PC-9 (cell line): Measurements from ENCODE around the gene KLHL36. TPM values are rescaled to one million over a fixed set of nuclear protein-coding genes. Genes with fewer than 3 reads are reported as not detected.

Source experiments
- BruUV-seq: library from RNA; stranded (reverse); fragments of 400-500 nt; replicated peaks from 2 replicates; lab custom pipeline; 2021; lab: Mats Ljungman, UMichigan
- CTCF ChIA-PET: fragments of 300-600 bp; sonication (Branson Sonifier 250); formaldehyde crosslinking; loops from one replicate; lab custom pipeline; 2022; ENCODE audit warnings: antibody characterized with exemption; lab: Charles Lee
- POLR2A ChIA-PET: fragments of 300-600 bp; sonication (Branson Sonifier 250); formaldehyde crosslinking; loops from one replicate; lab custom pipeline; 2022; ENCODE audit warnings: antibody characterized with exemption; ENCODE audit not compliant: unreplicated experiment; lab: Charles Lee
- DNase-seq, 2 experiments: peaks; one replicate each; pipeline versions ENCODE4 v3.0.0 to v3.0.0-alpha.2; 2015 to 2022; ENCODE audit warnings: mixed read lengths in 1 of 2
- H2AFZ ChIP-seq: fragments of 200-600 bp; sonication (generic); 2 replicates; pipeline ENCODE4 v1.8.1; 2017; ENCODE audit warnings: antibody characterized with exemption
- H3F3A ChIP-seq: fragments of 200-600 bp; sonication (generic); 2 replicates; pipeline ENCODE4 v1.8.1; 2017; ENCODE audit warnings: antibody characterized with exemption, mild to moderate bottlenecking, low read depth; ENCODE audit not compliant: insufficient read depth
- H3K27ac ChIP-seq: fragments of 200-600 bp; sonication (generic); 2 replicates; pipeline ENCODE4 v1.6.1; 2016; ENCODE audit warnings: mixed run types
- H3K27me3 ChIP-seq: fragments of 200-600 bp; sonication (generic); 2 replicates; pipeline ENCODE4 v1.6.1; 2016; ENCODE audit warnings: low read depth, mixed run types; ENCODE audit not compliant: insufficient read depth
- H3K36me3 ChIP-seq: fragments of 200-600 bp; sonication (generic); 2 replicates; pipeline ENCODE4 v1.6.1; 2016; ENCODE audit warnings: low read depth, mixed run types
- H3K4me1 ChIP-seq: fragments of 200-600 bp; sonication (generic); replicated peaks from 2 replicates; pipeline ENCODE4 v1.6.1; 2016; ENCODE audit warnings: mixed run types; ENCODE audit not compliant: insufficient read depth
- H3K4me2 ChIP-seq: fragments of 200-600 bp; sonication (generic); 2 replicates; pipeline ENCODE4 v1.6.1; 2017; ENCODE audit warnings: mixed run types
- H3K4me3 ChIP-seq: fragments of 200-600 bp; sonication (generic); 2 replicates; pipeline ENCODE4 v1.6.1; 2016; ENCODE audit warnings: mixed run types
- H3K79me2 ChIP-seq: fragments of 200-600 bp; sonication (generic); 2 replicates; pipeline ENCODE4 v1.6.1; 2017; ENCODE audit warnings: low read depth, mixed run types
- H3K9me2 ChIP-seq: fragments of 200-600 bp; sonication (generic); 2 replicates; pipeline ENCODE4 v1.8.1; 2017; ENCODE audit warnings: mild to moderate bottlenecking; ENCODE audit not compliant: insufficient read depth
- H3K9me3 ChIP-seq: fragments of 200-600 bp; sonication (generic); 2 replicates; pipeline ENCODE4 v1.8.1; 2016; ENCODE audit warnings: low read depth; ENCODE audit not compliant: insufficient read depth
- H4K20me1 ChIP-seq: fragments of 200-600 bp; sonication (generic); 2 replicates; pipeline ENCODE4 v1.8.1; 2017; ENCODE audit not compliant: insufficient read depth
- EZH2 ChIP-seq: fragments of 200-600 bp; sonication (generic); IDR thresholded peaks from 2 replicates; pipeline ENCODE4 v1.8.0; 2017; ENCODE audit warnings: antibody characterized with exemption, low read depth
- intact Hi-C: fragments of 100-400 bp; cut with micrococcal nuclease; formaldehyde crosslinking; loops from one replicate; pipeline ENCODE4 v1.10.0; 2022; ENCODE audit not compliant: unreplicated experiment
- total RNA-seq: library from RNA; stranded (reverse); gene quantifications from 2 replicates; pipeline ENCODE4 v1.2.3, GENCODE V29; 2021
- TF ChIP-seq, protein P1 (sequence below): fragments of 200-600 bp; sonication (generic); conservative IDR thresholded peaks from 2 replicates; pipeline ENCODE4 v1.6.1; 2017; ENCODE audit warnings: mixed run types, antibody characterized with exemption, mild to moderate bottlenecking, moderate library complexity

KLHL36 gene
- total RNA-seq, 1 experiment from 2014 or later, result 73.8 TPM

DNA sequence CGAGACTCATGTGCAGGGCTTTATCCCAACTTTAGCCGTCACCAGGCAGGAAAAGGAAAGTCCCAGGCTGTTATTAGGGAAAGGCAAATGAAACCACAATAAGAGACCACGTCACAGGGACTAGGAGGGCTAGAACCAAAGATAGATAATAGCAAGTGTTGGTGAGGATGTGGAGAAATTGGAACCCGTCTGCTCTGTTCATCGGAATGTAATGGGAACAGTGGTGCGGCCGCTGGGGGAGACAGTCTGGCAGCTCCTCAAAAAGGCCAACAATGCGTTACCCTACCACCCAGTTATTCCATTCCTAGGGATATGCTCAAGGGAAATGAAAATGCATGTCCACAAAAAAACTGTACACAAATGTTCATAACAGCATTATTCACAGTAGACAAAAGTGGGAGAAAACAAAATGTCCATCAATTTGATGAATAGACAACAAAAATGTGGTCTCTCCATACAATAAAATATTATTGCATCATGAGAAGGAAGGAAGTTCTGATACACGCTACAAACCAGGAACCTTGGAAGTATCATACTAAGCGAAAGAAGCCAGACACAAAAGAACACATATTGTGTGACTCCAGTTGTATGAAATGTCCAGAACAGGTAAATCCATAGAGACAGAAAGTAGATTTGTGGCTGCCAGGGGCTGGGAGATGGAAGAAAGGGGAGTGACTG is 32.0 kb downstream of the KLHL36 start:
- CTCF ChIA-PET, result interaction anchor here (0.6 kb wide), 1 partner anchor 30 kb away, joined by 6 read pairs; no protein-coding TSS in a partner anchor
- intact Hi-C loops, result no loop called here

DNA sequence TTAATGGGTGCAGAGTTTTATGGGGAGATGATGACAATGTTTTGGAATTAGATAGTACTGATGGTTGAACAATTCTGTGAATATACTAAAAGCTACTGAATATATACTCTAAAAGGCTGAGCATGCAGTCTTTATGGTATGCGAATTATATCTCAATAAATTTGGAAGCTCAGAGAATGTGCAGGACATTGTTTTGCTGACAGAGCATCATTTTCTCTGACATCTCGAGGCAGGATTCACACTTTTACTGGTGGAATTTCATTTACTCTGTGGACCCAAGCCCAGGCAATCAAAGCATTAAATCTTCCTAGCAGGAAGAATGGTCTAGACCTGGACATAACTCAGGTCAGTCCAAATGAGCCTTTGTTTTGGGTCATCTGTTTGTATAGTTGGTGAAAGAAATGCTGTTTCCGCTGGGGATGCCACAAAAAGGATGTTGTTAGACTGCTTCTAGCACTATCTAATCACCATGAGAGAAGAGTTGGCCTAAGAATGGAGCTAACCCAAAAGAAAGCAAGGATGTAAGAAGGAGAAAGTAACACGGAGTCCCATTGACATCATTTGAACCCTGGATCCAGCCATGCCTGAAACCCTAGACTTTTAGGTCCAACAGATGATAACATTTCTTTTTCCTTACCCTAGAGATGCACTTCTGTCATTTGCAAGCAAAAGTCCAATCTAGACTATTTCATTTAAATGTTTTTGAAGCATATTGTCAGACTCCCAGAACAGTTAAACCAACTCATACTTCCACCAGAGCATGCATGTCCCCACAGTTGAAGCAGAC is 32.7 kb downstream of the KLHL36 start:
- Histone ChIP-seq H3F3A (no peaks in the 10 kb centered on the region), H3K9me2 (no peaks in the 10 kb centered on the region), H3K27ac (no peak overlapping the region), H4K20me1 (no peaks in the 10 kb centered on the region), H3K27me3 (no peaks in the 10 kb centered on the region), H3K79me2 (no peaks in the 10 kb centered on the region), H3K4me2 (no peak overlapping the region), H3K9me3 (no peaks in the 10 kb centered on the region), H3K4me1 (no peaks in the 10 kb centered on the region), H3K36me3 (no peaks in the 10 kb centered on the region), H3K4me3 (no peak overlapping the region), H2AFZ (no peak overlapping the region)
- ChIA-PET CTCF (no interaction called here), POLR2A (no interaction called here)
- DNase-seq, result no peak
- TF ChIP-seq, protein P1, sequence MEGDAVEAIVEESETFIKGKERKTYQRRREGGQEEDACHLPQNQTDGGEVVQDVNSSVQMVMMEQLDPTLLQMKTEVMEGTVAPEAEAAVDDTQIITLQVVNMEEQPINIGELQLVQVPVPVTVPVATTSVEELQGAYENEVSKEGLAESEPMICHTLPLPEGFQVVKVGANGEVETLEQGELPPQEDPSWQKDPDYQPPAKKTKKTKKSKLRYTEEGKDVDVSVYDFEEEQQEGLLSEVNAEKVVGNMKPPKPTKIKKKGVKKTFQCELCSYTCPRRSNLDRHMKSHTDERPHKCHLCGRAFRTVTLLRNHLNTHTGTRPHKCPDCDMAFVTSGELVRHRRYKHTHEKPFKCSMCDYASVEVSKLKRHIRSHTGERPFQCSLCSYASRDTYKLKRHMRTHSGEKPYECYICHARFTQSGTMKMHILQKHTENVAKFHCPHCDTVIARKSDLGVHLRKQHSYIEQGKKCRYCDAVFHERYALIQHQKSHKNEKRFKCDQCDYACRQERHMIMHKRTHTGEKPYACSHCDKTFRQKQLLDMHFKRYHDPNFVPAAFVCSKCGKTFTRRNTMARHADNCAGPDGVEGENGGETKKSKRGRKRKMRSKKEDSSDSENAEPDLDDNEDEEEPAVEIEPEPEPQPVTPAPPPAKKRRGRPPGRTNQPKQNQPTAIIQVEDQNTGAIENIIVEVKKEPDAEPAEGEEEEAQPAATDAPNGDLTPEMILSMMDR, result no peak
- no peak for TF ChIP-seq EZH2
- intact Hi-C loops, result no loop called here
- no TSS peak for BruUV-seq

More for the DNA sequence above, 32.0 kb downstream of the KLHL36 start:
- Histone ChIP-seq H3K4me2 (no peak overlapping the region), H3K27ac (no peak overlapping the region), H3K79me2 (no peaks in the 10 kb centered on the region), H3F3A (no peaks in the 10 kb centered on the region), H3K9me3 (no peaks in the 10 kb centered on the region), H3K9me2 (no peaks in the 10 kb centered on the region), H3K36me3 (no peaks in the 10 kb centered on the region), H4K20me1 (no peaks in the 10 kb centered on the region), H3K27me3 (no peaks in the 10 kb centered on the region), H3K4me3 (no peak overlapping the region), H3K4me1 (no peaks in the 10 kb centered on the region), H2AFZ (no peak overlapping the region)
- TF ChIP-seq, protein P1, result no peak
- no peak for TF ChIP-seq EZH2
- no TSS peak for BruUV-seq
- DNase-seq, result no peak
- POLR2A ChIA-PET, result no interaction called here

DNA sequence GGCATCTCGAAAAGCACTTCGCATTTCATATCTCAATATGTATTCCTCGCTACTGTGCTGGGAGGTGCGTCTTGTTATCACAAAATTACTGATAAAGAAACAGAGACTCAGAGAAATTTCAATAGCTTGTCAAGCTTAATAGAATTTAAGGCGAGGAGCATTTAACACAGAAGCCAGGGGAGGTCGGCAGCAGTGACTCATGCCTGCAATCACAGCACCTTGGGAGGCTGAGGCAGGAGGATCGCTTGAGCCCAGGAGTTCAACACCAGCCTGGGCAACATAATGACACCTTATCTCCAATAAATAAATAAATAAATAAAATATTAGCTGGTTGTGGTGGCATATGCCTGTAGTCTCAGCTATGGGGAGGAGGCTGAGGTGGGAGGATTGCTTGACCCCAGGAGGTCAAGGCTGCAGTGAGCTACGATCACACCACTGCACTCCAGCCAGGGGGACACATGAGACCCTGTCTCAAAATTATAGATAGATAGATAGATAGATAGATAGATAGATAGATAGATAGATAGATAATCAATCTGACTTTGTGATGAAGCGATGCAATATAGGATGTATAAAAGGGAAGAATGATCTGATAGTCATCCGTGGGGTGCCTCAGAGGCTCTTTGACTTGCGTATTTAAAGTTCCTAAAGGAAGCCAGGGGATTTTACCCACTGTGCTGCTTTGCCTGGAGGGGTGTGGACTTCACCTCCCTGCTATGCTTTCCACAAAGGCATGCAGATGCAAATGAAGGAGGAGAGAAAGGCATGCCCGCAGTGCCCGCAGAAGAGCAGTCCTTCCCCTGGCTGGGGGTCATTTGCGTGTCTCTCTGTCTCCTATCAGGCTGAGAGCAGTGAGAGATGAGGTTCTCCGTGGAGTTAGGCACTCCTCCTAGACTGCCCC is 35.6 kb downstream of the KLHL36 start:
- Histone ChIP-seq H3K4me2 (no peak overlapping the region), H3F3A (no peaks in the 10 kb centered on the region), H3K79me2 (no peaks in the 10 kb centered on the region), H3K27ac (no peak overlapping the region), H3K4me1 (no peaks in the 10 kb centered on the region), H3K36me3 (no peaks in the 10 kb centered on the region), H3K9me2 (no peaks in the 10 kb centered on the region), H3K4me3 (no peak overlapping the region), H3K27me3 (no peaks in the 10 kb centered on the region), H2AFZ (no peak overlapping the region), H4K20me1 (no peaks in the 10 kb centered on the region; the same call in 1 of the 2 replicates), H3K9me3 (no peaks in the 10 kb centered on the region)
- no TSS peak for BruUV-seq
- ChIA-PET POLR2A (no interaction called here), CTCF (no interaction called here)
- no peak for TF ChIP-seq EZH2
- TF ChIP-seq, protein P1, result no peak
- intact Hi-C loops, result no loop called here
- DNase-seq, result no peak
